Vagina (tissue), 2 donors: ENCODE measurements around the gene ZNF214.

ENCODE experiments used
- POLR2A ChIP-seq, 2 donors: fragments of 450-650 bp; IDR thresholded peaks; one replicate each; pipeline ENCODE4 v1.6.1; 2017; ENCODE audit warnings: antibody characterized with exemption in 2 of 2, mild to moderate bottlenecking in 2 of 2, moderate library complexity in 2 of 2
- POLR2AphosphoS5 ChIP-seq, 2 donors: sonication (generic); formaldehyde crosslinking; IDR thresholded peaks; one replicate each; pipeline ENCODE4 v1.9.0; 2017; ENCODE audit warnings: antibody characterized with exemption in 2 of 2, mild to moderate bottlenecking in 2 of 2, low read depth in 1 of 2; ENCODE audit not compliant: insufficient read depth in 1 of 2
- TF ChIP-seq, protein P1 (sequence below), 3 experiments: fragments of 450-650 bp in 2 of 3; fragments of 200-600 bp in 1 of 3; sonication (generic) in 1 of 3; IDR thresholded peaks; one replicate each; pipeline ENCODE4 v1.5.1; 2017 to 2019; ENCODE audit warnings: antibody characterized with exemption in 3 of 3, mild to moderate bottlenecking in 2 of 3, moderate library complexity in 2 of 3

DNA sequence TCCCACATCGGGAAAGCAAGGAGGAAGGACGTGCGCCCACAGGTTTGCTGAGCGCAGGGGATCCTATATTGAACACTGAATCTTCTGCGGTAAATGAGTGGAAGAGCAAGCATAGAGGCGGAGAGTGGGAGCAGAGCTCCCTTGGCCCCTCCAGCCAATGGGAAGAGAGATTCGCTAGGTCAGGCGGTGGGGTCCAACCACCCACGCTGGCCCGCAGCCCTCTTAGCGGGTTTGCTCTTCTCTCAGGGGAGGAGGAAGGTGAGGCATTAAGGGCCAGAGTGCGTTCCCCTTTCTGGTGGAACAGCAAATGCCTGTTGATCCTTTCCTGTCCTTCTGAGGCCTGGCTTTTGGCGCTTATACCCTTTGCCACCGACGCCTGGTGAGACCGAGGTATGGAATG lies 10.7 kb upstream of the ZNF214 start:
- TF ChIP-seq, protein P1, sequence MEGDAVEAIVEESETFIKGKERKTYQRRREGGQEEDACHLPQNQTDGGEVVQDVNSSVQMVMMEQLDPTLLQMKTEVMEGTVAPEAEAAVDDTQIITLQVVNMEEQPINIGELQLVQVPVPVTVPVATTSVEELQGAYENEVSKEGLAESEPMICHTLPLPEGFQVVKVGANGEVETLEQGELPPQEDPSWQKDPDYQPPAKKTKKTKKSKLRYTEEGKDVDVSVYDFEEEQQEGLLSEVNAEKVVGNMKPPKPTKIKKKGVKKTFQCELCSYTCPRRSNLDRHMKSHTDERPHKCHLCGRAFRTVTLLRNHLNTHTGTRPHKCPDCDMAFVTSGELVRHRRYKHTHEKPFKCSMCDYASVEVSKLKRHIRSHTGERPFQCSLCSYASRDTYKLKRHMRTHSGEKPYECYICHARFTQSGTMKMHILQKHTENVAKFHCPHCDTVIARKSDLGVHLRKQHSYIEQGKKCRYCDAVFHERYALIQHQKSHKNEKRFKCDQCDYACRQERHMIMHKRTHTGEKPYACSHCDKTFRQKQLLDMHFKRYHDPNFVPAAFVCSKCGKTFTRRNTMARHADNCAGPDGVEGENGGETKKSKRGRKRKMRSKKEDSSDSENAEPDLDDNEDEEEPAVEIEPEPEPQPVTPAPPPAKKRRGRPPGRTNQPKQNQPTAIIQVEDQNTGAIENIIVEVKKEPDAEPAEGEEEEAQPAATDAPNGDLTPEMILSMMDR (IDR thresholded peaks at IDR 0.05), result no peak
- TF ChIP-seq POLR2A (IDR thresholded peaks at IDR 0.05) (no peak), POLR2AphosphoS5 (IDR thresholded peaks at IDR 0.05; ENCODE audit: insufficient read depth in 1 of 2, low read depth in 1 of 2) (no peak)
